ENCODE measurements around the gene SMOC2. TPM values are rescaled to one million over a fixed set of nuclear protein-coding genes. Genes with fewer than 3 reads are reported as not detected.

SMOC2 gene
- total RNA-seq, 2 donors from 2014 or later, result 25.6 to 29.6 TPM

DNA sequence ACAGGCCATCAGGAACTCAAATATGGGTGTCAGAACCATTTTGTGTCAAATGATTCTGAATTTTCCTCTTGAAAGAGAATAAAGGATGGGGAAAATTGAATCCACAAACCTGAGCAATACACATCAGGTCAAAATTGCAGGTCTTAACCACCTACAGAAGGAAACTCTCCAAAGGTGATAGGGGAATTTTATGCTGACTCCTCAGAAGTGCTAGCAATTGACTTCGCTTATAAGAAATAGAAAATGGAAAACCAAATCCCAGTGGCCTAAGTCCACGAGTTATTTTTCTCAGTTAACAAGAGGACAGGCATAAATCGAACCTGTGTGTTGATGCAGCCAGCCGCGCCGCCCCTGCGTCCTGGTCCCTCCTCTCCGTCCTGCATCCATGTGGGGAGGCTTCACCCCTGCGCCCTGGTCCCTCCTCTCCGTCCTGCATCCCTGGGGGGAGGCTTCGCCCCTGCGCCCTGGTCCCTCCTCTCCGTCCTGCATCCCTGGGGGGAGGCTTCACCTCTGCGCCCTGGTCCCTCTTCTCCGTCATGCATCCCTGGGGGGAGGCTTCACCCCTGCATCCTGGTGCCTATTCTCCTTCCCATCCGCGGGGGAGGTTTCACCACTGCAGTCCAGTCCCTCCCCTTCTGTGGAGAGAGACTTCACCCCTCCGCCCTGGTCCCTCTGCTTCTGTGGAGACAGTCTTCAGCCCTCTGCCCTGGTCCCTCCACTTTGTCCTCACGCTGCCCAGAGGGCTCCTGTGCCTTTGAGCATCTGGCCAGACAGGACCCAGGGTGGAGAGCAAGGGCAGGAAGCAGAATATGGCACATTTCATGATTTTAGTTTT is 230.3 kb downstream of the SMOC2 start:
- Histone ChIP-seq H3K27ac (peak overlapping the region; percentile 13), H3K36me3 (no peaks in the 10 kb centered on the region), H3K4me3 (no peak overlapping the region), H3K4me1 (no peaks in the 10 kb centered on the region), H3K27me3 (no peaks in the 10 kb centered on the region), H3K9me3 (no peaks in the 10 kb centered on the region), H3K9ac (ENCODE audit: low read depth in 2 of 2, low read length in 2 of 2) (peak overlapping the region in 1 of 2 donors; percentile 72)
- intact Hi-C loops (cut with DNase I), result no loop called here
- TF ChIP-seq, protein P1, sequence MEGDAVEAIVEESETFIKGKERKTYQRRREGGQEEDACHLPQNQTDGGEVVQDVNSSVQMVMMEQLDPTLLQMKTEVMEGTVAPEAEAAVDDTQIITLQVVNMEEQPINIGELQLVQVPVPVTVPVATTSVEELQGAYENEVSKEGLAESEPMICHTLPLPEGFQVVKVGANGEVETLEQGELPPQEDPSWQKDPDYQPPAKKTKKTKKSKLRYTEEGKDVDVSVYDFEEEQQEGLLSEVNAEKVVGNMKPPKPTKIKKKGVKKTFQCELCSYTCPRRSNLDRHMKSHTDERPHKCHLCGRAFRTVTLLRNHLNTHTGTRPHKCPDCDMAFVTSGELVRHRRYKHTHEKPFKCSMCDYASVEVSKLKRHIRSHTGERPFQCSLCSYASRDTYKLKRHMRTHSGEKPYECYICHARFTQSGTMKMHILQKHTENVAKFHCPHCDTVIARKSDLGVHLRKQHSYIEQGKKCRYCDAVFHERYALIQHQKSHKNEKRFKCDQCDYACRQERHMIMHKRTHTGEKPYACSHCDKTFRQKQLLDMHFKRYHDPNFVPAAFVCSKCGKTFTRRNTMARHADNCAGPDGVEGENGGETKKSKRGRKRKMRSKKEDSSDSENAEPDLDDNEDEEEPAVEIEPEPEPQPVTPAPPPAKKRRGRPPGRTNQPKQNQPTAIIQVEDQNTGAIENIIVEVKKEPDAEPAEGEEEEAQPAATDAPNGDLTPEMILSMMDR (IDR thresholded peaks at IDR 0.05), result no peak
- DNase-seq, result no peak

DNA sequence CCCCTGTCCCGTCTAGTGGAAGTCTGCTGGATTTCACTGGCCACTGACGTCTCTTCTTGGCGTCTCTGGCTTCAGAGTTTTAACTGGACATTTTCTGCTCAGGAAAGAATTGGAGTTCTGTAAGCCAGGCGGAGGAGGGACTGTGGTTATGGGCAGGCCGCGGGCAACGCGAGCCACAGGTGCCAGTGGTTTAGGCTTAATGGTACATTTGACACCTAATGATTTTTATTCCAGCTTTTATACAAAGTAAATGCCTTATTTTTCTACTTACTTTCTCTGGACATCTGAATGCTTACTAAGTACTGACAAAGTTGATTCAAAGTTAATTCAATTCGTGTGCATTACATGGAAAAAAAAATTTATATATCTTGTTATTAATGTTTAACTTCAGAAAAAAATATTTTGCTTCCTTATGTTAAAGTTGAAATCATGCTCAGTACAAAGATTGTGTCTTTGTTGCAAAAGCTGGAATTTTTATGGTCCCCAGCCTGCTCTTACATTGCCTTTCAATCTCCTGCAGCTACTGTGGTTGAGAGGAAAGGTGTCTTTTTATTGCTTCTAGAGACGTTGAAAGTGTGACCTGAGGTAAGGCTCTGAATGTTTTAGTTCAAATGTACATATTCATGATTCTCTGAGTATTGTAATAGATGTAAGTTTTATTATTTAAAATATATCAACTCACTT is 231.0 kb downstream of the SMOC2 start:
- H3K27me3 ChIP-seq, result no peaks in the 10 kb centered on the region
- intact Hi-C loops (cut with DNase I), result no loop called here
- no peak for DNase-seq
- H3K4me1 ChIP-seq, result no peaks in the 10 kb centered on the region
- TF ChIP-seq, protein P1 (IDR thresholded peaks at IDR 0.05), result no peak
- peak overlapping the region; percentile 13 for H3K27ac ChIP-seq
- H3K36me3 ChIP-seq, result no peaks in the 10 kb centered on the region
- H3K9ac ChIP-seq (ENCODE audit: low read depth in 2 of 2, low read length in 2 of 2), result peak overlapping the region in 1 of 2 donors; percentile 72
- no peak overlapping the region for H3K4me3 ChIP-seq
- H3K9me3 ChIP-seq, result no peaks in the 10 kb centered on the region

DNA sequence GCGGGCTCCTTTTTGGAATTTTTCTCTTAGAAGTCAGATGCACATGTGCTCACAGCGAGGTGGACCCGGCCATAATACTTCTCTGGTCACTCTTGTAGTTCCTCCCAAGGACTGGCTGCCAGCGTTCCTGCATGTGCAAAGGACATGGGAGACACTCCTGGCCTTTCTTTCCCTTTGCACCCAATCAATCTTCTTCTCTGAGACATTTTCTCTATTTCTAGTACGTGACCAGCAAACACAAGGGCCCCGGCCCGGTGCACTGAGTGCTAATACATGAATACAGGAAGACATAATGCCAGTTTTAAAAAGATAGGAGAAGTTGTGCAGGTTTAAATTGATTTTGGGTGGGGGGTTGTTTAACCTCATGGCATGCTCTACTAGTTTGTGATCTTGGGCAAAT is 233.6 kb downstream of the SMOC2 start:
- no peak for DNase-seq

DNA sequence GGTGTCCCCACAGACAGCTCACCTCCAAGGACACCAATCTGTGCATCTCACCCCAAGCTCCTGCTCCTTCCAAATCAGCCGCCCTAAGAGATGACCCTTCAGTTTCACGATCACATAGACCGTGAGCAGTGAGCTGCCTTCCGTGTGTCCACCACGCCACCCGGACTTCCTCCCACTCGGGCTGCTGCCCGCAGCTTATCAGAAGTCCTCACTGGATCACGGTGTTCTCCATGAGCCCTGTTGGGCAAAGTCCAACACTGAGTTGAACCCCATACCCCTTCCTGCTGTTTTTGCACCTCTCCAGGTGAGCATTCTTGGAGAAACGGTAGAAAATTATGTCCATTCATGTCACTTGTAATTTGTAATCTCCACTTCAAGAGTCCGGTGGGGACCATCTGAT is 234.4 kb downstream of the SMOC2 start:
- H3K9me3 ChIP-seq, result no peaks in the 10 kb centered on the region
- H3K27ac ChIP-seq, result no peak overlapping the region
- no peak for DNase-seq
- H3K27me3 ChIP-seq, result no peaks in the 10 kb centered on the region
- H3K4me1 ChIP-seq, result no peaks in the 10 kb centered on the region
- no peaks in the 10 kb centered on the region for H3K36me3 ChIP-seq
- intact Hi-C loops (cut with DNase I), result no loop called here
- H3K4me3 ChIP-seq, result no peak overlapping the region
- TF ChIP-seq, protein P1 (IDR thresholded peaks at IDR 0.05), result no peak
- H3K9ac ChIP-seq (ENCODE audit: low read depth in 2 of 2, low read length in 2 of 2), result no peak overlapping the region

More for the DNA sequence above, 233.6 kb downstream of the SMOC2 start:
- H3K36me3 ChIP-seq, result no peaks in the 10 kb centered on the region
- TF ChIP-seq, protein P1 (IDR thresholded peaks at IDR 0.05), result no peak
- intact Hi-C loops (cut with DNase I), result no loop called here
- H3K4me3 ChIP-seq, result no peak overlapping the region
- H3K9me3 ChIP-seq, result no peaks in the 10 kb centered on the region
- no peaks in the 10 kb centered on the region for H3K4me1 ChIP-seq
- no peak overlapping the region for H3K9ac ChIP-seq (ENCODE audit: low read depth in 2 of 2, low read length in 2 of 2)
- H3K27me3 ChIP-seq, result no peaks in the 10 kb centered on the region
- no peak overlapping the region for H3K27ac ChIP-seq

DNA sequence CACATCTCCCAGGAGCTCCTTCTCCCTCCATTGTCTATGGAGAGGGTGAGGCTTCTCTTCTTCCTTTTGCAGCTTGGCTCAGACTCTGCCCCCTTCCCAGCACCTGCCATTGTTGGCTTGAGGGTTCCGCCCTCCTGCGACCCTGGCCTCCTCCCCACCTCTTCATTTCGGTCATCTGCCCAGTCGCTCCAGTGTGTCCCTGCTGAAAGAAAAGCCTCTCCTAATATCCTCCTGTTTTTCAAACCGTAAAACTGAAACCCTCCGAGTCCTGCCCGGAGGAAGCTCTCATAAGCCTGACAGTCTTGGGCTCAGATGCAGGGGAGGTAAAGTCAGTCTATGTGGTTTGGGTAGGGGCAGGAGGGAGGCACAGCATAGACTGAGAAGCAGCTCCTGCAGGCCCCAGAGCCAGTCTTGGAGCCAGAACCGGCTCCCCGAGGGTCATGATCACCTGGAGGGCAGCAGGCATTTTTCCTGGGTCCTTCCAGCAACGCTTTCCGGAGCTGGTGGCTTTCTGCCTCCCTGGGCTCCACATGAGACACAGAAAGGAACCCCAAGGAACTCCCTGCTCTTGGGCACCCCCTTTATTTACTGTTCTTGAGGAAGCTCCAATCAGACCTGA is 235.1 kb downstream of the SMOC2 start:
- no peak for DNase-seq
- Histone ChIP-seq H3K36me3 (no peaks in the 10 kb centered on the region), H3K27me3 (no peaks in the 10 kb centered on the region), H3K4me1 (no peaks in the 10 kb centered on the region), H3K9ac (ENCODE audit: low read depth in 2 of 2, low read length in 2 of 2) (no peak overlapping the region), H3K4me3 (no peak overlapping the region), H3K27ac (no peak overlapping the region), H3K9me3 (no peaks in the 10 kb centered on the region)
- intact Hi-C loops (cut with DNase I), result no loop called here
- TF ChIP-seq, protein P1 (IDR thresholded peaks at IDR 0.05), result no peak
